Dermis blood vessel endothelial cell (primary cell): ENCODE results near the gene ANKRD40CL. TPM values are rescaled to one million over a fixed set of nuclear protein-coding genes. Genes with fewer than 3 reads are reported as not detected.

Experiments
- total RNA-seq: library from RNA; depleted of rRNA; stranded (reverse); fragments of >200 nt; gene quantifications from 2 replicates; pipeline ENCODE4 v1.2.3, GENCODE V29; 2014

The ANKRD40CL gene
- total RNA-seq, 1 donor from 2014 or later, result not detected

Other genes starting within 250 kb of the ANKRD40CL start
- under 0.01 TPM in 1 of 2 replicates, not detected in the other for gene EPN3, start 234.8 kb downstream of the ANKRD40CL start, total RNA-seq
- gene SPATA20, start 220.3 kb downstream of the ANKRD40CL start, total RNA-seq, result 36.8 and 43.6 TPM in 2 replicates
- gene CACNA1G, start 206.8 kb downstream of the ANKRD40CL start, total RNA-seq, result not detected in 2 replicates
- gene ABCC3, start 132.6 kb downstream of the ANKRD40CL start, total RNA-seq, result 1.3 and 2.7 TPM in 2 replicates
- 33.2 and 35.4 TPM in 2 replicates for gene ANKRD40, start 59.6 kb downstream of the ANKRD40CL start, total RNA-seq
- 21.4 and 31.5 TPM in 2 replicates for gene LUC7L3, start 47.9 kb downstream of the ANKRD40CL start, total RNA-seq
- gene WFIKKN2, start 68.1 kb upstream of the ANKRD40CL start, total RNA-seq, result not detected in 2 replicates
- gene TOB1, start 98.8 kb upstream of the ANKRD40CL start, total RNA-seq, result 2.9 and 4.4 TPM in 2 replicates